Loucy (cell line): Measurements from ENCODE around the gene FAM168A.

ENCODE experiments used
- H2AFZ ChIP-seq: fragments of 200-600 bp; sonication (generic); 2 replicates; pipeline ENCODE4 v1.6.0; 2016; ENCODE audit warnings: antibody characterized with exemption, mild to moderate bottlenecking, low read length, moderate library complexity
- H3F3A ChIP-seq: fragments of 200-600 bp; 2 replicates; pipeline ENCODE4 v1.6.0; 2016; ENCODE audit warnings: antibody characterized with exemption, low read depth, mild to moderate bottlenecking
- H3K27me3 ChIP-seq: fragments of 200-600 bp; sonication (generic); 2 replicates; pipeline ENCODE4 v1.6.1; 2014; ENCODE audit warnings: low read length, mild to moderate bottlenecking; ENCODE audit not compliant: insufficient read depth, poor library complexity, severe bottlenecking
- H3K36me3 ChIP-seq: fragments of 200-600 bp; sonication (generic); 2 replicates; pipeline ENCODE4 v1.6.1; 2016; ENCODE audit warnings: low read length; ENCODE audit not compliant: insufficient read depth
- H3K4me1 ChIP-seq: fragments of 200-600 bp; sonication (generic); 2 replicates; pipeline ENCODE4 v1.5.1; 2014; ENCODE audit warnings: low read length, mild to moderate bottlenecking; ENCODE audit not compliant: insufficient read depth, poor library complexity, severe bottlenecking
- H3K4me2 ChIP-seq: fragments of 200-600 bp; sonication (generic); 2 replicates; pipeline ENCODE4 v1.6.0; 2014; ENCODE audit warnings: antibody characterized with exemption, low read length, low read depth, mild to moderate bottlenecking; ENCODE audit not compliant: poor library complexity, severe bottlenecking
- H3K4me3 ChIP-seq: fragments of 200-600 bp; sonication (generic); 2 replicates; pipeline ENCODE4 v1.5.1; 2014; ENCODE audit warnings: low read length, mild to moderate bottlenecking, mixed read lengths; ENCODE audit not compliant: poor library complexity, severe bottlenecking
- H3K79me2 ChIP-seq: fragments of 200-600 bp; sonication (generic); 2 replicates; pipeline ENCODE4 v1.6.1; 2014; ENCODE audit warnings: low read length; ENCODE audit not compliant: insufficient read depth
- H3K9ac ChIP-seq: fragments of 200-600 bp; sonication (generic); 2 replicates; pipeline ENCODE4 v1.6.0; 2014; ENCODE audit warnings: mild to moderate bottlenecking, low read depth, low read length, moderate library complexity; ENCODE audit not compliant: poor library complexity, severe bottlenecking
- H3K9me2 ChIP-seq: fragments of 200-600 bp; sonication (generic); replicated peaks from 2 replicates; pipeline ENCODE4 v1.6.1; 2016; ENCODE audit warnings: low read depth, low read length, mixed read lengths
- H3K9me3 ChIP-seq: fragments of 200-600 bp; sonication (generic); 2 replicates; pipeline ENCODE4 v1.6.1; 2014; ENCODE audit warnings: mild to moderate bottlenecking, antibody characterized with exemption, low read length, low read depth; ENCODE audit not compliant: insufficient read depth
- H4K20me1 ChIP-seq: fragments of 200-600 bp; sonication (generic); 2 replicates; pipeline ENCODE4 v1.6.0; 2014; ENCODE audit warnings: antibody characterized with exemption, low read length, mild to moderate bottlenecking; ENCODE audit not compliant: insufficient read depth, poor library complexity, severe bottlenecking
- EZH2phosphoT487 ChIP-seq: fragments of 200-600 bp; IDR thresholded peaks from 2 replicates; pipeline ENCODE4 v1.6.1; 2018; ENCODE audit warnings: antibody characterized with exemption, mild to moderate bottlenecking, moderate library complexity, borderline replicate concordance
- TF ChIP-seq, protein P1 (sequence below): fragments of 200-600 bp; sonication (generic); conservative IDR thresholded peaks from 2 replicates; pipeline ENCODE4 v1.5.1; 2014; ENCODE audit warnings: mild to moderate bottlenecking, antibody characterized with exemption, low read length

FAM168A gene

DNA sequence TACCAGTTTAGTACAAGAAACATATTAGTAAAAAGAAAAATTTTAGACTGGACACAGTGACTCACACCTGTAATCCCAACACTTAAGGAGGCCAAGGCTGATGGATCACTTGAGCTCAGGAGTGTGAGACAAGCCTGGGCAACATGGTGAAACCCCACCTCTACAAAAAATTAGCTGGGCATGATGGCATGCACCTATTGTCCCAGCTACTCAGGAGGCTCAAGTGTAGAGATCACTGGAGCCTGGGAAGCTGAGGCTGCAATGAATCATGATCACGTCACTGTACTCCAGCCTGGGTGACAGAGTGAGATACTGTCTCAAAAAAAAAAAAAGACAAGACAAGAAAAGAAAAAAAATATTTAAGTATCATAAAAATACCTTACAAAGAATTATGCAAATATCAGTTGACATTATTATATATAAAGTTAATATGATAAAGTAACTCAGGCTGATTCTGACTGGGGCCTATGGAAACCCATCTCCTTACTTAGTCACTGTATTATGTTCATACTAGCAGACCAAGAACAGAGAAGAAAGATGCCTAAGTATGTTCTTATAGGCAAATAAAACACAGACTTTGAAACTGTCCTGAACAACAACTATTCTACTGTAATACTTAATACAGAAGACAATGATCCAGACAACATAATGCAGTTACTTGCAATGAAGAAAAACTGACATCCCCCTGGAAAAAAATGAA is 27.3 kb downstream of the FAM168A start:
- no peak overlapping the region for H3K4me2 ChIP-seq
- TF ChIP-seq, protein P1, sequence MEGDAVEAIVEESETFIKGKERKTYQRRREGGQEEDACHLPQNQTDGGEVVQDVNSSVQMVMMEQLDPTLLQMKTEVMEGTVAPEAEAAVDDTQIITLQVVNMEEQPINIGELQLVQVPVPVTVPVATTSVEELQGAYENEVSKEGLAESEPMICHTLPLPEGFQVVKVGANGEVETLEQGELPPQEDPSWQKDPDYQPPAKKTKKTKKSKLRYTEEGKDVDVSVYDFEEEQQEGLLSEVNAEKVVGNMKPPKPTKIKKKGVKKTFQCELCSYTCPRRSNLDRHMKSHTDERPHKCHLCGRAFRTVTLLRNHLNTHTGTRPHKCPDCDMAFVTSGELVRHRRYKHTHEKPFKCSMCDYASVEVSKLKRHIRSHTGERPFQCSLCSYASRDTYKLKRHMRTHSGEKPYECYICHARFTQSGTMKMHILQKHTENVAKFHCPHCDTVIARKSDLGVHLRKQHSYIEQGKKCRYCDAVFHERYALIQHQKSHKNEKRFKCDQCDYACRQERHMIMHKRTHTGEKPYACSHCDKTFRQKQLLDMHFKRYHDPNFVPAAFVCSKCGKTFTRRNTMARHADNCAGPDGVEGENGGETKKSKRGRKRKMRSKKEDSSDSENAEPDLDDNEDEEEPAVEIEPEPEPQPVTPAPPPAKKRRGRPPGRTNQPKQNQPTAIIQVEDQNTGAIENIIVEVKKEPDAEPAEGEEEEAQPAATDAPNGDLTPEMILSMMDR = no peak
- no peak for TF ChIP-seq EZH2phosphoT487

DNA sequence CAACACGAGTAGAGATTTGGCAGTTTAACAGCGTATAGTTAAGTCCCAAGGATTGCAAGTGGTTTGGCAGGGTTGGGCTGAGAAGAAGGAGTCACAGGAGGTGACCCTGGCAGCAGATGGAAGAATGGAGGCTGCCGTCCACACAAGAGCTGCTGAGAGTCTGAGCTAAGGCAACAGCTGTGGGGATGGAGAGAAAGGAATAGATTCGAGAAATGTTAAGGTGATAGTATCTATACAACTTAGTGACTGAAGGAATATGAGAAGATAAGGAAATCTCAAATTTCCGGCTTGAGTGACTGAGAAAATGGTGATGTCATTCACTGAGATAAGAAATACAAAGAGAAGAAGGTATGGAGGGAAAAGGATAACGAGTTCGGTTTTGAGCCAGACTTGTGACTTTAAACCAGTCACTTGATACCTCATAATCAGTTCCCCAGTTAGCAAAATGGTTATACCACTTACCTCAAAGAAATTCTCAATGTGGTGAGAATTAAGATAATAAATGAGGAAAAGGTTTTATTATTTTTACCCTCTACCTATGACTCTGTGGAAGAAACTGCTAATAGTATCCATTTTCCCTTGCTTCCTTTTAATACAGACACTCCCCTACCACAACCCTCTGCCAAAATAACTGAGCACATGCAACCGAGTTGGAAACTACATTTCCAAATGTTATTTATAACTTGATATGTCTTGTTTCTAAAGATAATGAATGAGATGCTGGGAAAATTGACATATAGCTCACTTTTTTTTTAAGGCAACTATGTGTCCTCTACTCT is 30.7 kb downstream of the FAM168A start:
- Histone ChIP-seq H3K27me3 (no peaks in the 10 kb centered on the region), H3K36me3 (peaks cover 21% of the 10 kb centered on the region; the same call in 1 of the 2 replicates), H3K4me2 (no peak overlapping the region), H3K9me3 (no peaks in the 10 kb centered on the region), H2AFZ (no peak overlapping the region), H4K20me1 (peaks cover 7% of the 10 kb centered on the region), H3K9me2 (no peaks in the 10 kb centered on the region), H3K9ac (no peak overlapping the region), H3K4me3 (no peak overlapping the region), H3K79me2 (peaks cover 59% of the 10 kb centered on the region), H3K4me1 (peaks cover 10% of the 10 kb centered on the region), H3F3A (no peaks in the 10 kb centered on the region)
- TF ChIP-seq EZH2phosphoT487 = no peak
- TF ChIP-seq, protein P1 = no peak

More for the DNA sequence above, 27.3 kb downstream of the FAM168A start:
- H3K79me2 ChIP-seq = peaks cover 54% of the 10 kb centered on the region
- no peaks in the 10 kb centered on the region for H3K9me2 ChIP-seq
- H3K9me3 ChIP-seq = no peaks in the 10 kb centered on the region
- H3K4me3 ChIP-seq = no peak overlapping the region
- H3F3A ChIP-seq = no peaks in the 10 kb centered on the region
- no peaks in the 10 kb centered on the region for H3K27me3 ChIP-seq
- H3K36me3 ChIP-seq = peaks cover 33% of the 10 kb centered on the region; the same call in 1 of the 2 replicates
- H3K9ac ChIP-seq = no peak overlapping the region
- no peaks in the 10 kb centered on the region for H3K4me1 ChIP-seq
- no peak overlapping the region for H2AFZ ChIP-seq
- H4K20me1 ChIP-seq = peaks cover 7% of the 10 kb centered on the region

DNA sequence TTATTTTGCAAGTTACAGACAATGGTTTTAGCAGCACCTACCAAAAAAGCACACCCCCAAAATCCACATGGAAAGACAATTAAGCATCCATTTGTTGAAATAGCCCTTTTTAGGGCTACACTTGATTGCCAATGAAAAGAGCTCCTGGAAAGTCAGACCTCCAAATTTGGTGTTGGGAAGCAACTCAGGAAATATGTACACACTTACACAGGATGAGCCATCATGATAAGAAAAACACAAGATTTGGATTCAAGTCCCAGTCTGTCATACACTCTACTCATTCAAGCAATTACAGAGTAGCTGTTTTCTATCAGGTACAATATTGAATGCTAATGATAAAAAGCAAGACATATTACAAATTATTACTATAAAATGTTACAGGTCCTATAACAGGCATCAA is 31.5 kb downstream of the FAM168A start:
- Histone ChIP-seq H3K79me2 (peaks cover 63% of the 10 kb centered on the region), H3F3A (no peaks in the 10 kb centered on the region), H3K4me2 (no peak overlapping the region)

More for the DNA sequence above, 31.5 kb downstream of the FAM168A start:
- no peak overlapping the region for H3K4me3 ChIP-seq
- peaks cover 10% of the 10 kb centered on the region for H3K4me1 ChIP-seq
- H2AFZ ChIP-seq = no peak overlapping the region
- H3K27me3 ChIP-seq = no peaks in the 10 kb centered on the region
- no peaks in the 10 kb centered on the region for H3K9me3 ChIP-seq
- H3K9ac ChIP-seq = no peak overlapping the region
- peaks cover 7% of the 10 kb centered on the region for H4K20me1 ChIP-seq
- H3K9me2 ChIP-seq = no peaks in the 10 kb centered on the region
- H3K36me3 ChIP-seq = peaks cover 21% of the 10 kb centered on the region; the same call in 1 of the 2 replicates
- no peak for TF ChIP-seq EZH2phosphoT487
- TF ChIP-seq, protein P1 = no peak
